Osteoblast (primary cell): ENCODE measurements around the gene HMG20B. TPM values are rescaled to one million over a fixed set of nuclear protein-coding genes. Genes with fewer than 3 reads are reported as not detected.

Experiments used
- DNase-seq: peaks from one replicate; pipeline ENCODE4 v3.0.0; 2011; ENCODE audit warnings: low spot score, mixed read lengths; ENCODE audit not compliant: insufficient read length; ENCODE audit errors: missing footprints
- H2AFZ ChIP-seq: 2 replicates; pipeline ENCODE4 v1.6.0; 2011; ENCODE audit warnings: mild to moderate bottlenecking, low read length
- H3K27ac ChIP-seq: 2 replicates; pipeline ENCODE4 v1.5.1; 2011; ENCODE audit warnings: mild to moderate bottlenecking, low read depth, low read length, moderate library complexity
- H3K27me3 ChIP-seq: 2 replicates; pipeline ENCODE4 v1.6.0; 2012; ENCODE audit warnings: mild to moderate bottlenecking, control low read depth, inconsistent platforms, low read length, moderate library complexity; ENCODE audit not compliant: insufficient read depth
- H3K36me3 ChIP-seq: 2 replicates; pipeline ENCODE4 v1.5.1; 2011; ENCODE audit warnings: mild to moderate bottlenecking, low read length, control low read depth, moderate library complexity; ENCODE audit not compliant: insufficient read depth
- H3K4me1 ChIP-seq: 2 replicates; pipeline ENCODE4 v1.5.1; 2011; ENCODE audit warnings: mild to moderate bottlenecking, low read length, control low read depth, moderate library complexity; ENCODE audit not compliant: insufficient read depth
- H3K4me2 ChIP-seq: 2 replicates; pipeline ENCODE4 v1.6.0; 2011; ENCODE audit warnings: mild to moderate bottlenecking, low read length; ENCODE audit not compliant: insufficient read depth
- H3K4me3 ChIP-seq: fragments of 200-600 bp; sonication (generic); 3 replicates; pipeline ENCODE4 v1.5.1; 2012; ENCODE audit warnings: mild to moderate bottlenecking, low read length, inconsistent platforms; ENCODE audit not compliant: insufficient read depth
- H3K79me2 ChIP-seq: 2 replicates; pipeline ENCODE4 v1.6.0; 2012; ENCODE audit warnings: mild to moderate bottlenecking, low read length, control low read depth, inconsistent platforms; ENCODE audit not compliant: insufficient read depth
- H3K9me3 ChIP-seq: 2 replicates; pipeline ENCODE4 v1.5.1; 2011; ENCODE audit warnings: low read depth, low read length, control low read depth
- H4K20me1 ChIP-seq: 2 replicates; pipeline ENCODE4 v1.6.0; 2012; ENCODE audit warnings: mild to moderate bottlenecking, low read length, control low read depth; ENCODE audit not compliant: insufficient read depth
- total RNA-seq: library from RNA; depleted of rRNA; stranded (reverse); fragments of >200 nt; gene quantifications from 2 replicates; pipeline ENCODE4 v1.2.3, GENCODE V29; 2012
- TF ChIP-seq, protein P1 (sequence below): IDR thresholded peaks from 2 replicates; pipeline ENCODE4 v1.5.1; 2011; ENCODE audit warnings: mild to moderate bottlenecking, low read depth, low read length, moderate library complexity; ENCODE audit errors: extremely low read depth

HMG20B gene
- total RNA-seq, 1 donor: 65.9 TPM

- Histone ChIP-seq H3K4me3 (no peak overlapping the region), H3K27ac (no peak overlapping the region), H4K20me1 (no peaks in the 10 kb centered on the region), H3K9me3 (no peaks in the 10 kb centered on the region), H3K4me2 (no peak overlapping the region), H3K36me3 (no peaks in the 10 kb centered on the region), H3K4me1 (no peaks in the 10 kb centered on the region), H2AFZ (no peak overlapping the region), H3K79me2 (no peaks in the 10 kb centered on the region), H3K27me3 (peaks cover 3% of the 10 kb centered on the region)
- DNase-seq: no peak
- TF ChIP-seq, protein P1, sequence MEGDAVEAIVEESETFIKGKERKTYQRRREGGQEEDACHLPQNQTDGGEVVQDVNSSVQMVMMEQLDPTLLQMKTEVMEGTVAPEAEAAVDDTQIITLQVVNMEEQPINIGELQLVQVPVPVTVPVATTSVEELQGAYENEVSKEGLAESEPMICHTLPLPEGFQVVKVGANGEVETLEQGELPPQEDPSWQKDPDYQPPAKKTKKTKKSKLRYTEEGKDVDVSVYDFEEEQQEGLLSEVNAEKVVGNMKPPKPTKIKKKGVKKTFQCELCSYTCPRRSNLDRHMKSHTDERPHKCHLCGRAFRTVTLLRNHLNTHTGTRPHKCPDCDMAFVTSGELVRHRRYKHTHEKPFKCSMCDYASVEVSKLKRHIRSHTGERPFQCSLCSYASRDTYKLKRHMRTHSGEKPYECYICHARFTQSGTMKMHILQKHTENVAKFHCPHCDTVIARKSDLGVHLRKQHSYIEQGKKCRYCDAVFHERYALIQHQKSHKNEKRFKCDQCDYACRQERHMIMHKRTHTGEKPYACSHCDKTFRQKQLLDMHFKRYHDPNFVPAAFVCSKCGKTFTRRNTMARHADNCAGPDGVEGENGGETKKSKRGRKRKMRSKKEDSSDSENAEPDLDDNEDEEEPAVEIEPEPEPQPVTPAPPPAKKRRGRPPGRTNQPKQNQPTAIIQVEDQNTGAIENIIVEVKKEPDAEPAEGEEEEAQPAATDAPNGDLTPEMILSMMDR: no peak
These were observed 22.8 kb downstream of the HMG20B start for GRCh38 chr19:3595521-3596061.

DNA sequence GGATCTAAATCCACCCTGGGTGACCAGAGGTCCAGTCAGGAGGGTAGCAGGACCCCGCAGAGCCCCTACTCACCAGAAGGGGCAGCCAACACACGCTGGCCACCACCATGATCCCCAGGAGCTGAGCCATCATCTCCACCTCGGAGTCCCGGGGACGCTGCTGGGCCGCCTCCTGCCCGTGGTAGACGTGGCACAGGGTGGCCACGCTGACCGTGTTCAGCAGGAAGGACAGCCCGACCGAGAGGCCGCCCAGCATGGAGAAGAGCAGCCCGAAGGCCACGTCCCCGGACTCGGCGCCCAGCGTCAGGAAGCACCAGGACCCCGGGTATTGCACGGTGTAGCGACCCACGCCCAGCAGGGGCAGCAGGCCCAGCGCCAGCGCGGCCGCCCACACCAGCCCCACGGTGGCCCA is 27.0 kb downstream of the HMG20B start:
- Histone ChIP-seq H3K4me2 (no peak overlapping the region), H3K79me2 (no peaks in the 10 kb centered on the region), H3K4me3 (no peak overlapping the region), H3K9me3 (no peaks in the 10 kb centered on the region), H3K4me1 (no peaks in the 10 kb centered on the region), H3K27ac (no peak overlapping the region), H3K27me3 (no peaks in the 10 kb centered on the region), H4K20me1 (no peaks in the 10 kb centered on the region), H3K36me3 (no peaks in the 10 kb centered on the region), H2AFZ (no peak overlapping the region)
- no peak for DNase-seq
- TF ChIP-seq, protein P1: no peak

GRCh38 chr19:3601021-3601420 is 28.3 kb downstream of the HMG20B start:
- H4K20me1 ChIP-seq: no peaks in the 10 kb centered on the region
- H3K4me3 ChIP-seq: no peak overlapping the region
- H3K4me2 ChIP-seq: no peak overlapping the region
- H3K79me2 ChIP-seq: no peaks in the 10 kb centered on the region
- TF ChIP-seq, protein P1: no peak
- no peak overlapping the region for H2AFZ ChIP-seq
- H3K36me3 ChIP-seq: no peaks in the 10 kb centered on the region
- no peak overlapping the region for H3K27ac ChIP-seq
- no peak for DNase-seq
- peaks cover 2% of the 10 kb centered on the region for H3K4me1 ChIP-seq
- H3K27me3 ChIP-seq: peaks cover 2% of the 10 kb centered on the region
- H3K9me3 ChIP-seq: no peaks in the 10 kb centered on the region

DNA sequence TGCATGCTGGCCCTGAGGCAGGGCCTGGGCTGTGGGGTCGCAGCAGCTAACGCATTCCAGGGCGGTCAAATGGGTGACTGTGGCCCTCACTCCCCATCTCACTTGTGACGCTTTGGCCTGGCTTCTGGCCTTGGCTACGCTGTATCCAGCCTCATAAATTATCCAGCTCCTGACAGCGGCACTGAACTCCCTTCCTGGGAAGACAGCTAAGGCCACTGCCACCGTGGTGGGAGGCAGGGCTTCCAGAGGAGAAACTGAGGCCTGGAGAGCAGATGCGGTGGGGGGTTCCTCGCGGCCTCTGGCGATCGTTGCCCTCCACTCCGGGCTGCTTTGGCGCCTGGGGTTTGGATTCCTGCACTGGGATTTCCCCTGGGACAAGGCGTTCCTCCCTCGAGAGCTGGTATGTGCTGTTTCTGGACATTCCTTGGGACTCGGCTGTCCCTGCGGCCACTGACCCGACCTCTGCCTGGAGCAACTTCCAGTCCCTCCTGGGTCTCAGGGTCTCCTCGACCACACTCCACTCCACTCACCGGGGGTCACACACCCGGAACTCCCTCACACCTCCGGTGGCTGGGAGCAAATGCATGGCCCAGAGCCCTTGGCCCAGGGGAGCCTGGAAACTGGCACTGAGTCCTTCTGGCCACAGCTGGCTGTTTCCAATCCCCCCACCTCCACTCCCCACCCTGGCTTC is 30.5 kb downstream of the HMG20B start:
- Histone ChIP-seq H3K79me2 (no peaks in the 10 kb centered on the region), H3K27ac (no peak overlapping the region), H2AFZ (no peak overlapping the region), H3K4me1 (peaks cover 13% of the 10 kb centered on the region), H3K27me3 (peaks cover 2% of the 10 kb centered on the region), H3K9me3 (no peaks in the 10 kb centered on the region), H4K20me1 (no peaks in the 10 kb centered on the region), H3K4me3 (no peak overlapping the region), H3K4me2 (no peak overlapping the region), H3K36me3 (no peaks in the 10 kb centered on the region)
- TF ChIP-seq, protein P1: no peak
- no peak for DNase-seq
